K562 (cell line): ENCODE results near the gene ANKRD27. TPM values are rescaled to one million over a fixed set of nuclear protein-coding genes. Genes with fewer than 3 reads are reported as not detected.
A peak's percentile ranks its signal among the peaks of the same experiment; 100 is the strongest.

Experiments
- CCAR2 ChIP-seq: fragments of 200-400 bp; formaldehyde crosslinking; IDR thresholded peaks from 2 replicates; pipeline ENCODE4 v1.6.1; 2017; ENCODE audit warnings: mild to moderate bottlenecking, low read depth, low read length
- DDX20 ChIP-seq: fragments of 450-650 bp; IDR thresholded peaks from 2 replicates; pipeline ENCODE4 v1.6.1; 2016; ENCODE audit warnings: missing genetic modification characterization, low read depth, mild to moderate bottlenecking, missing compliant biosample characterization, moderate library complexity
- ESRRA ChIP-seq: fragments of 450-650 bp; IDR thresholded peaks from 2 replicates; pipeline ENCODE4 v1.6.1; 2014; ENCODE audit warnings: low read depth, mild to moderate bottlenecking, moderate library complexity, borderline replicate concordance
- ESRRB ChIP-seq: fragments of 250-450 bp; sonication (Bioruptor Pico); IDR thresholded peaks from 2 replicates; pipeline ENCODE4 v1.5.0; 2020; ENCODE audit warnings: mild to moderate bottlenecking, moderate library complexity, borderline replicate concordance
- FOSL1 ChIP-seq: fragments of 200-800 bp; sonication (Bioruptor generic); conservative IDR thresholded peaks from 2 replicates; pipeline ENCODE4 v1.6.1; 2016; ENCODE audit warnings: missing genetic modification characterization, missing compliant biosample characterization
- KDM5B ChIP-seq: fragments of 200-600 bp; sonication (generic); IDR thresholded peaks from 2 replicates; pipeline ENCODE4 v1.6.1; 2012; ENCODE audit warnings: low read depth, mild to moderate bottlenecking, moderate library complexity, low read length, control low read depth, inconsistent platforms; ENCODE audit not compliant: insufficient replicate concordance
- MED1 ChIP-seq: sonication (generic); formaldehyde crosslinking; IDR thresholded peaks from 2 replicates; pipeline ENCODE4 v1.8.1; 2023; ENCODE audit warnings: missing genetic modification reagents, borderline replicate concordance
- MXI1 ChIP-seq: IDR thresholded peaks from 2 replicates; pipeline ENCODE4 v1.6.1; 2011; ENCODE audit warnings: low read depth, mild to moderate bottlenecking, improper control_type of control experiment, low read length
- NR2C2 ChIP-seq, 2 experiments: fragments of 200-800 bp in 1 of 2; sonication (Bioruptor generic) in 1 of 2; sonication (generic) in 1 of 2; formaldehyde crosslinking in 1 of 2; IDR thresholded peaks; 2 replicates each; pipeline versions ENCODE4 v1.6.1 to v1.8.0; 2016 to 2022; ENCODE audit warnings: mild to moderate bottlenecking in 1 of 2, missing compliant biosample characterization in 1 of 2, missing genetic modification characterization in 1 of 2, missing genetic modification reagents in 1 of 2
- POLR2A ChIP-seq: fragments of 450-650 bp; conservative IDR thresholded peaks from 2 replicates; pipeline ENCODE4 v1.6.1; 2016
- RCOR1 ChIP-seq, 2 experiments: IDR thresholded peaks; 2 replicates each; pipeline ENCODE4 v1.6.1; 2012; ENCODE audit warnings: low read depth in 2 of 2, low read length in 2 of 2, borderline replicate concordance in 1 of 2, improper control_type of control experiment in 1 of 2
- TAF15 ChIP-seq: fragments of 200-400 bp; formaldehyde crosslinking; IDR thresholded peaks from 2 replicates; pipeline ENCODE4 v1.6.1; 2017; ENCODE audit warnings: mild to moderate bottlenecking, low read depth, low read length, moderate library complexity
- TFAP4 ChIP-seq: sonication (generic); formaldehyde crosslinking; IDR thresholded peaks from 2 replicates; pipeline ENCODE4 v1.8.0; 2022; ENCODE audit warnings: missing genetic modification reagents, mild to moderate bottlenecking, moderate library complexity, borderline replicate concordance
- THRAP3 ChIP-seq: fragments of 450-650 bp; IDR thresholded peaks from 2 replicates; pipeline ENCODE4 v1.6.1; 2016; ENCODE audit warnings: mild to moderate bottlenecking, inconsistent platforms, borderline replicate concordance
- ZEB2 ChIP-seq: fragments of 450-650 bp; IDR thresholded peaks from 2 replicates; pipeline ENCODE4 v1.6.1; 2016
- ZFP30 ChIP-seq: fragments of 250-450 bp; sonication (Bioruptor Pico); IDR thresholded peaks from 2 replicates; pipeline ENCODE4 v1.8.0; 2022; ENCODE audit warnings: moderate library complexity, mild to moderate bottlenecking, inconsistent platforms, borderline replicate concordance
- ZFPM2 ChIP-seq: fragments of 250-450 bp; sonication (Bioruptor Pico); IDR thresholded peaks from 2 replicates; pipeline ENCODE4 v1.5.1; 2022; ENCODE audit warnings: mild to moderate bottlenecking
- ZNF384 ChIP-seq: IDR thresholded peaks from 2 replicates; pipeline ENCODE4 v1.6.1; 2012; ENCODE audit warnings: low read depth, low read length, improper control_type of control experiment
- ZNF507 ChIP-seq: conservative IDR thresholded peaks from 2 replicates; pipeline ENCODE4 v1.6.1; 2017; ENCODE audit warnings: missing genetic modification characterization, missing compliant biosample characterization
- ZNF609 ChIP-seq: sonication (generic); formaldehyde crosslinking; IDR thresholded peaks from 2 replicates; pipeline ENCODE4 v1.8.1; 2023; ENCODE audit warnings: missing genetic modification reagents, mild to moderate bottlenecking, borderline replicate concordance
- polyA plus RNA-seq, 8 experiments: library from polyadenylated mRNA; depleted of rRNA in 4 of 8; stranded (reverse) in 5 of 8; unstranded in 3 of 8; fragments of >200 nt; fragmentation: Nextera tagmentation in 2 of 8; fragmentation: Illumina TruSeq in 1 of 8; extraction: Ambion mirVana in 2 of 8; extraction: Trizol in 1 of 8; gene quantifications; 2 replicates each; pipeline versions ENCODE4 v1.2.1 to v1.2.3, GENCODE V29; 2011 to 2014; ENCODE audit warnings: inconsistent platforms in 1 of 8, missing spikeins in 1 of 8
- total RNA-seq, 7 experiments: library from RNA; depleted of rRNA in 6 of 7; stranded (reverse); fragments of >200 nt in 6 of 7; fragmentation: Illumina TruSeq in 2 of 7; extraction: Trizol in 2 of 7; gene quantifications; 2 replicates each; pipeline versions ENCODE4 v1.2.1 to v1.2.3, GENCODE V29; 2011 to 2021; ENCODE audit warnings: low replicate concordance in 1 of 7

The ANKRD27 gene
- total and polyA plus RNA-seq, 9 of the 15 experiments (the other 6 are each of a cell fraction or from before 2014, with no cell fraction given) = 5.3 to 71.3 (median 54.2) TPM

GRCh38 chr19:32674931-32675719 is at the start of gene ANKRD27 (continued):
- TF ChIP-seq TAF15 = no peak
- no peak for TF ChIP-seq NR2C2 (CRISPR knock-in tag; IDR thresholded peaks at IDR 0.05)
- no peak for TF ChIP-seq NR2C2 (tag; IDR thresholded peaks at IDR 0.05)
- TF ChIP-seq ZNF507 (tag) = no peak
- no peak for TF ChIP-seq DDX20 (tag)
- no peak for TF ChIP-seq ESRRA
- no peak for TF ChIP-seq MED1
- no peak for TF ChIP-seq ZNF609 (CRISPR knock-in tag)
- peak; percentile 90; the same call in 1 of the 2 replicates for TF ChIP-seq TFAP4 (CRISPR knock-in tag)
- TF ChIP-seq ZNF384 = no peak
- no peak for TF ChIP-seq ZFPM2 (CRISPR knock-in tag)
- no peak for TF ChIP-seq KDM5B
- TF ChIP-seq CCAR2 = no peak
- no peak for TF ChIP-seq THRAP3
- 0 out of 4 replicates have a peak, but pooled peaks of 1 of the 2 experiments have one; percentile 3 for TF ChIP-seq RCOR1 (IDR thresholded peaks at IDR 0.05; ENCODE audit: borderline replicate concordance in 1 of 2, low read depth in 2 of 2, low read length in 2 of 2)
- TF ChIP-seq POLR2A = peak; percentile 73
- TF ChIP-seq ZFP30 (CRISPR knock-in tag) = no peak
- no peak for TF ChIP-seq ESRRB
- 0 out of 2 replicates have a peak, but pooled peaks have one; percentile 6 for TF ChIP-seq MXI1
- 0 out of 2 replicates have a peak, but pooled peaks have one; percentile 12 for TF ChIP-seq ZEB2
- TF ChIP-seq FOSL1 (tag) = no peak
